ENCODE measurements around the gene ALPK1.
"Not testable (repeated sequence)": the region's sequence is repeated elsewhere in the genome, so short reads cannot be mapped to it uniquely, and the experiment has no call there.

Gene ALPK1

GRCh38 chr4:112296949-112297880 lies at the start of gene ALPK1:
TSS of gene ALPK1 (plus strand) at chr4:112297369.
- DNase-seq (ENCODE audit: low read depth in 2 of 2, low spot score in 1 of 2): no peak

- DNase-seq (ENCODE audit: low read depth in 2 of 2, low spot score in 1 of 2): no peak
Observed at GRCh38 chr4:112251019-112251643, 46.0 kb upstream of the ALPK1 start.

DNA sequence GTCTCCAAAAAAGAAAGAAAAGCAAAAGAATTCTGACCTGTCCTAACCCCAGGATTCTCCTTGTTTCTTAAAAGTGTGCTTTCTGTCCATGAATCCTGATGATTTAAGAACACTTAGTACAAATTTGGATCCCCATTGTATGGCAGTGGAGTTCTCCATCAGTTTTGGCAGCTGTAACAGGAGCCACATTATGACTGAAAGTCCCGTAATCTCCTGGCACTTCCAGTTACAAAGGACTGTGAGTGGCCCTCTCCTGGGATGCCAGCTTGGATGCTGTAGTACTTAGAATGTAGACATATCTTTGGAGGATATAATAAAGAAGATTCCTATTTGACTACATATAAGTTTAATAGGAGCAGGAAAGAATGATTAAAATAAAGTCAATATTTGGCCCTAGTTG lies 44.9 kb upstream of the ALPK1 start:
- DNase-seq (ENCODE audit: low read depth in 2 of 2, low spot score in 1 of 2): no peak

DNA sequence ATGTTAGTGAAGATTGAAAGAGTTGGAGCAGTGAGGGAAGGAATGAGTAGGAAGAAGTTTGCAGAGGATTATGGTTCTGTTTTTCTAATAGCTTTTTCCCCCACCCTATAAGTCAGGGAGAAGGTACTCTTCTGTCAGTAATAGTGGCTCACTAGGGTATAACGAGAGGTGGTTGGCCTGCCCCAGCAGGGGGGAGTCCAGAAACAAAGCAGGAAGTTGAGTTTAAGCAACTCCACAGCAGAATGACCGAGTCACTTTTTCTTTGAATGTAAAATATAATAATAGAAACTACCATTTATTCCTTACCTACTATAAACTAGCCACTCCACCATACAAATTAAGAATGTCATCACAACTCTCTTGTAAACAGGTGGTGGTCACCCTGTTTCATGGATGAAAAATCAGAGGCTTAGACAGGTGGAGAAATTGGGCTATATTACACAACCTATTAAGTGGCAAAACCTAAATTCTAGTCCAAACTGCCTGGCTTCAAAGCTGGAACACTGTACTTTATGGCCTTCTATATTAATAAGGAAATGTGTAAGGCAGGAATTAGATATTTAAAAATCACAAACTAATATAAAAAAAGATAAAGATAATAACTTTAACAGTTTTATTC lies 43.7 kb upstream of the ALPK1 start:
- no peak for DNase-seq (ENCODE audit: low read depth in 2 of 2, low spot score in 1 of 2)

- no peak for DNase-seq (ENCODE audit: low read depth in 2 of 2, low spot score in 1 of 2)
Observed at GRCh38 chr4:112257098-112257497, 40.1 kb upstream of the ALPK1 start.

GRCh38 chr4:112266823-112267222 lies 30.3 kb upstream of the ALPK1 start:
- DNase-seq (ENCODE audit: low read depth in 2 of 2, low spot score in 1 of 2): no peak

- no peak for DNase-seq (ENCODE audit: low read depth in 2 of 2, low spot score in 1 of 2)
Observed at GRCh38 chr4:112270051-112270450, 27.1 kb upstream of the ALPK1 start.

GRCh38 chr4:112270640-112271421 lies 26.3 kb upstream of the ALPK1 start:
- no peak for DNase-seq (ENCODE audit: low read depth in 2 of 2, low spot score in 1 of 2)

GRCh38 chr4:112272292-112272691 lies 24.9 kb upstream of the ALPK1 start:
- no peak for DNase-seq (ENCODE audit: low read depth in 2 of 2, low spot score in 1 of 2)

DNA sequence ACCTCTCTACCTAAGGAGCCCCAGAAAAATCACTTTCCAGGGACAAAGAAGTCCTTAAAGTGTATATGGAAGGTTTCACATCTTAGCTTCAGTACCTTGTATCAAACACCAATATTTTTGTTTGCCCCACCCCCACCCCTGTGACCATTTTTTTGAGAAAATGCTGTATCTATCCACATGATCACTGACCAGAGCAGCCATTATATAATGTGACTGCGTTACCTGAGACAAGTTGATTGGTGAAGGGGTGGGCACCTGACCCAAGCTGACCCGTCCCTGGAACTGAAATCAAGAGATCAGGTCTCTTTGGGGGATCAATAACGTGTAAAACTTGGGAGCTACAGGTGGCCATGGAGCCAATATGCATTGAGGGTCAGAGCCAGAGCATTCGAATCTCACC lies 22.2 kb upstream of the ALPK1 start:
- DNase-seq (ENCODE audit: low read depth in 2 of 2, low spot score in 1 of 2): no peak

DNA sequence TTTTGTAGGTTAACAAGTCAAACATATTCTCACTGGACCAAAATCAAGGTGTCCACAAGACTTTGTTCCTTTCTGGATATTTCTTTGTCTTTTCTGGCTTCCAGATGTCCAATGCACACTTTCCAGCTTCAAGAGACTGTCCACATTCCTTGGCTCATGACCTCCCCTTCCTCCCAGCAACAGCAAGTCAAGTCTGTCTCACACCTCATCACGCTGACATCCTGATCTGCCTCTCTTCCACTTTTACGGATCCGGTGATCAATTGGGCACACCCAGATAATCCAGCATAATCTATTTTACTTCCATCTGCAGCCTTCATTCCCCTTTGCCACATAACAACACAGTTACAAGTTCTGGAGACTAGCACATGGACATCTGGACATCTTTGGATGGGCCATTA lies 21.1 kb upstream of the ALPK1 start:
- DNase-seq (ENCODE audit: low read depth in 2 of 2, low spot score in 1 of 2): no peak

DNA sequence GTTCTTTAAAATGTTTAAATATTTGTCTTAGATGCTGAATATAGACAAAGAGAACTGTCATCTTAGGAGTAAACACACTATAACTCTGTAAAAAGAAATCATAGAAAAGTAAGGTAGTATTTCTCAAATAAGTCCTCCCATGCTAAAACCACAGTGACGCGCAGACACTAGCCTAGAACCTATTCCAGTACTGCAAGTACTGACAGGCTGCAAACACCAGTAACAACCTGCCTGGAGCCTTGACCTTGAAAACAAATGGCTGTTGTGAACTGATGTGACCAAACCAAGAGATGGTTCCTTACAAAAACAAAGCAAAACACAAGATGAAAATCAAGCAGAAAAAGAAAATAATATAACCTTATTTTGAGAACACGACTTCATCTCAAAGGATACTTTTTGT lies 19.9 kb upstream of the ALPK1 start:
- no peak for DNase-seq (ENCODE audit: low read depth in 2 of 2, low spot score in 1 of 2)

- no peak for DNase-seq (ENCODE audit: low read depth in 2 of 2, low spot score in 1 of 2)
Observed at GRCh38 chr4:112277705-112278448, 19.3 kb upstream of the ALPK1 start.

- no peak for DNase-seq (ENCODE audit: low read depth in 2 of 2, low spot score in 1 of 2)
Observed at GRCh38 chr4:112279025-112279881, 17.9 kb upstream of the ALPK1 start.

GRCh38 chr4:112279882-112280315 lies 17.3 kb upstream of the ALPK1 start:
- DNase-seq (ENCODE audit: low read depth in 2 of 2, low spot score in 1 of 2): no peak

GRCh38 chr4:112280386-112281056 lies 16.6 kb upstream of the ALPK1 start:
- no peak for DNase-seq (ENCODE audit: low read depth in 2 of 2, low spot score in 1 of 2)

- not testable (repeated sequence) for DNase-seq (ENCODE audit: low read depth in 2 of 2, low spot score in 1 of 2)
Observed at GRCh38 chr4:112281895-112282398, 15.2 kb upstream of the ALPK1 start.

GRCh38 chr4:112282860-112283667 lies 14.1 kb upstream of the ALPK1 start:
- DNase-seq (ENCODE audit: low read depth in 2 of 2, low spot score in 1 of 2): no peak
